PFSK-1 (cell line): ENCODE data around the gene C11orf91.

Experiments
- FOXP2 ChIP-seq: optimal IDR thresholded peaks from 2 replicates; pipeline ENCODE3; 2011; ENCODE audit warnings: borderline replicate concordance, control low read depth, inconsistent platforms; ENCODE audit not compliant: insufficient read depth; ENCODE audit errors: extremely low read length, extremely low read depth
- POLR2AphosphoS5 ChIP-seq: IDR thresholded peaks from 2 replicates; pipeline ENCODE4 v1.6.1; 2012; ENCODE audit warnings: low read depth, mild to moderate bottlenecking, control low read depth, low read length, moderate library complexity
- SIN3A ChIP-seq: IDR thresholded peaks from 2 replicates; pipeline ENCODE4 v1.6.1; 2012; ENCODE audit warnings: mild to moderate bottlenecking, low read length, moderate library complexity, borderline replicate concordance; ENCODE audit not compliant: insufficient read depth
- TAF1 ChIP-seq: IDR thresholded peaks from 2 replicates; pipeline ENCODE4 v1.6.1; 2012; ENCODE audit warnings: low read length, control low read depth, borderline replicate concordance; ENCODE audit not compliant: insufficient read depth
- TF ChIP-seq, protein P1 (sequence below), 2 experiments: IDR thresholded peaks; 2 replicates each; pipeline versions ENCODE4 v1.6.1 to v1.8.0; 2011 to 2012; ENCODE audit warnings: low read depth in 2 of 2, low read length in 2 of 2, control low read depth in 1 of 2, inconsistent platforms in 1 of 2, mild to moderate bottlenecking in 1 of 2, moderate library complexity in 1 of 2; ENCODE audit not compliant: insufficient read depth in 1 of 2

Gene C11orf91

DNA sequence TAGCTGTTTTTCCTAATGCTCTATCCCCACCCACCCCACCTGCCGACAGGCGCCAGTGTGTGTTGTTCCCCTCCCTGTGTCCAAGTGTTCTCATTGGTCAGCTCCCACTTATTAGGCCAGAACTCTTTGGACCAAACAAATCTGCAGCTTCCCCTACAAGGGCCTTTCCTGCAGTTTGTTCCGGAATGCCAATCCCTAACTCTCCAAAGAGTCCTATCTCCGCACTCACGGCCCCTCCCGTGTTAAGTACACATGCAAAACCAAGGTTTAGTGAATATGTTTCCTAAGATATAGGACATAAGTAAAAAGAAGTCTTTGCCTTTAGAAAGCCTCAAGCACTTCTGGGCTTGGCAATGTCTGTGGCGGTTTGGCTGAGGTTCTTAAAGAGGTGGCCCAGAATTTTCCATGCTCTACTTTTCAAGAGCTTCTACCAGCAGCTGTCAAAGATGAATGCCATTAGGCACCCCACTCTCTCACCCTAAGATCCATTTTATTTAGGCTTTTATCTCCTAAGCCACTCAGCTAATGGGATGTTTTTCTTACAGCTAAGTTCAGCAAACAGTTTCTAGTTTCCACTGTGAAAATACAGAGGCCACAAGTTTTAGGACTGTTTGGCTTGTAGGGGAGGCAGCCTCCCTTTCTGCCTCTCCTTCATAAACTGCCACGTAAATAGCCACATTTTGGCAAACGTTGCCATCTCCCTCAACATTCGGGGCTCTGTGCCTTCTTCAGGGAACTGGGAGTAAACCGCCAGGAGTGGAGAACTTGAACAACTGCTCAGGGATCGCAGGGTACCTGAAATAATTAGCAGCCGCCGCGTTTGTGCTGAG, 34.0 kb upstream of the C11orf91 start:
- TF ChIP-seq POLR2AphosphoS5 (no peak), FOXP2 (no peak), TAF1 (no peak), SIN3A (no peak)
- TF ChIP-seq, protein P1, sequence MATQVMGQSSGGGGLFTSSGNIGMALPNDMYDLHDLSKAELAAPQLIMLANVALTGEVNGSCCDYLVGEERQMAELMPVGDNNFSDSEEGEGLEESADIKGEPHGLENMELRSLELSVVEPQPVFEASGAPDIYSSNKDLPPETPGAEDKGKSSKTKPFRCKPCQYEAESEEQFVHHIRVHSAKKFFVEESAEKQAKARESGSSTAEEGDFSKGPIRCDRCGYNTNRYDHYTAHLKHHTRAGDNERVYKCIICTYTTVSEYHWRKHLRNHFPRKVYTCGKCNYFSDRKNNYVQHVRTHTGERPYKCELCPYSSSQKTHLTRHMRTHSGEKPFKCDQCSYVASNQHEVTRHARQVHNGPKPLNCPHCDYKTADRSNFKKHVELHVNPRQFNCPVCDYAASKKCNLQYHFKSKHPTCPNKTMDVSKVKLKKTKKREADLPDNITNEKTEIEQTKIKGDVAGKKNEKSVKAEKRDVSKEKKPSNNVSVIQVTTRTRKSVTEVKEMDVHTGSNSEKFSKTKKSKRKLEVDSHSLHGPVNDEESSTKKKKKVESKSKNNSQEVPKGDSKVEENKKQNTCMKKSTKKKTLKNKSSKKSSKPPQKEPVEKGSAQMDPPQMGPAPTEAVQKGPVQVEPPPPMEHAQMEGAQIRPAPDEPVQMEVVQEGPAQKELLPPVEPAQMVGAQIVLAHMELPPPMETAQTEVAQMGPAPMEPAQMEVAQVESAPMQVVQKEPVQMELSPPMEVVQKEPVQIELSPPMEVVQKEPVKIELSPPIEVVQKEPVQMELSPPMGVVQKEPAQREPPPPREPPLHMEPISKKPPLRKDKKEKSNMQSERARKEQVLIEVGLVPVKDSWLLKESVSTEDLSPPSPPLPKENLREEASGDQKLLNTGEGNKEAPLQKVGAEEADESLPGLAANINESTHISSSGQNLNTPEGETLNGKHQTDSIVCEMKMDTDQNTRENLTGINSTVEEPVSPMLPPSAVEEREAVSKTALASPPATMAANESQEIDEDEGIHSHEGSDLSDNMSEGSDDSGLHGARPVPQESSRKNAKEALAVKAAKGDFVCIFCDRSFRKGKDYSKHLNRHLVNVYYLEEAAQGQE (IDR thresholded peaks at IDR 0.05; ENCODE audit: insufficient read depth in 1 of 2, low read depth in 2 of 2, low read length in 2 of 2): no peak

DNA sequence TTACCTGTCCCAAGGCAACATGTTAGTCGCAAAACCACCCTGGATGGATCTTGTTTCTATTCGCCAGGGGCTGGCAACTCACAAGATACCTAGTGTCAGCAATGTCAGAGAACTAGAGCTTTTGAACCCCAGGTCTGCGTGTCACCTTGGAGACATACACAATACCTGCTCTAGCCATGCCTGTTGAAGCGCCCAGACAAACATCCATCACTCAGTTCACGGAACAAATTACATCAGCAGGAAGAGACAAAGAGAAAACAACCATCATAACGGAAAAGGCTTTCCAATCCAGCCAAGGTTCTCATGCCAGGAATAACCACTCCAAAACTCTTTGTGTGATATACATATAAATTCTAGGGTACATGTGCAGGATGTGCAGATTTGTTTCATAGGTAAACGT, 33.4 kb upstream of the C11orf91 start:
- TF ChIP-seq FOXP2 (no peak), SIN3A (no peak), POLR2AphosphoS5 (no peak), TAF1 (no peak)
- TF ChIP-seq, protein P1 (IDR thresholded peaks at IDR 0.05; ENCODE audit: insufficient read depth in 1 of 2, low read depth in 2 of 2, low read length in 2 of 2): no peak

DNA sequence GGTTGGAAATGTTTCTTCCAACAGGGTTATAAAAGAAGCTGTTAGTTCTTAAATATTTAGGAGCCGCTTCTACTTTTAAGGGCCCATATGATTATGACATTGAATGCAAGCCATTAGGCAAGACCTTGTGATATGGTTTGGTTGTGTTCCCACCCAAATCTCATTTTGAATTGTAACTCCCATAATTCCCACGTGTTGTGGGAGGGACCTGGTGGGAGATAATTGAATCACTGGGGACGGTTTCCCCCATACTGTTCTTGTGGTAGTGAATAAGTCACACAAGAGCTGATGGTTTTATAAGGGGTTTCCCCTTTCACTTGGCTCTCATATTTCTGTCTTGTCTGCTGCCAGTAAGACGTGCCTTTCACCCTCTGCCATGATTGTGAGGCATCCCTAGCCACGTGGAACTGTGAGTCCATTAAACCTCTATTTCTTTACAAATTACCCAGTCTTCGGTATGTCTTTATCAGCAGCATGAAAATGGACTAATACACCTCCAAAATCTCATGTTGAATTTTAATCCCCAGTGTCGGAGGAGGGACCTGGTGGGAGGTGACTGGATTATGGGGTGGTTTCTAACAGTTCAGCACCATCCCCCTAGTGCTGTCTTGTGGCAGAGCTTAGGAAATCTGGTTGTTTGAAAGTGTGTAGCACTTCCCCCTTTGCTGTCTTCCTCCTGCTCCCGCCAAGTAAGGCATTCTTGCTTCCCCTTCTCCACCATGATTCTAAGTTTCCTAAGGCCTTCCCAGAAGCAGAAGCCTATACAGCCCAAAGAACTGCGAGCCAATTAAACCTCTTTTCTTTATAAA, 31.3 kb upstream of the C11orf91 start:
- no peak for TF ChIP-seq SIN3A
- TF ChIP-seq, protein P1 (IDR thresholded peaks at IDR 0.05; ENCODE audit: insufficient read depth in 1 of 2, low read depth in 2 of 2, low read length in 2 of 2): no peak
- TF ChIP-seq TAF1: no peak
- TF ChIP-seq FOXP2: no peak
- TF ChIP-seq POLR2AphosphoS5: no peak

GRCh38 chr11:33730716-33731115, 30.1 kb upstream of the C11orf91 start:
- TF ChIP-seq TAF1 (no peak), SIN3A (no peak), POLR2AphosphoS5 (no peak), FOXP2 (no peak)
- TF ChIP-seq, protein P1 (IDR thresholded peaks at IDR 0.05; ENCODE audit: insufficient read depth in 1 of 2, low read depth in 2 of 2, low read length in 2 of 2): no peak
